HFF-Myc (cell line): ENCODE results near the gene OPCML.

Experiments used
- DNase-seq: peaks from one replicate; pipeline ENCODE4 v3.0.0-alpha.2; 2011; ENCODE audit warnings: low read depth; ENCODE audit errors: extremely low read depth
- H3K4me3 ChIP-seq: replicated peaks from 2 replicates; pipeline ENCODE4 v1.5.1; 2011; ENCODE audit warnings: low read depth, mild to moderate bottlenecking, control low read depth, low read length
- TF ChIP-seq, protein P1 (sequence below): IDR thresholded peaks from 2 replicates; pipeline ENCODE4 v1.5.1; 2012; ENCODE audit warnings: mild to moderate bottlenecking, low read depth, low read length, control low read depth; ENCODE audit errors: missing control alignments

OPCML gene

DNA sequence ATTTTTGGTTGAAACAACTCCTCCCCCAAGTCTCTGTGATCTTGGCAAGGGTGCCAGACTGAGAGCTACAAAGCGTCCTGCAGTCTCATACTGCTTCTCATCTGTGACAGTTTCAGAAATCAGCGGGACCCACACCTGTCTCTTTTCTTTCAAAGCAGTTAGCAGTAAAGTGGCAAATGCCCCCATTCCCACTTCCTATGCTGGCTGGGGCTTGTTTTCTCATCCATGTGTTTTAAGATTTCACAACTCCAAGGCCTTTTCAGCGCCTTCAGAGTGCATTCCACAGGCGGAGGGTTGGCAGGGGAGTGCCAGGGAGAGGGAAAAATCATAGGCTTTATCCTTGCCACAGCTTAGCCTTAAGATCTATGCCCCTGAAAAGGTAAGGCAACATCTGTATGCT lies 493.5 kb downstream of the OPCML start:
- H3K4me3 ChIP-seq, result no peak overlapping the region
- DNase-seq, result no peak
- TF ChIP-seq, protein P1, sequence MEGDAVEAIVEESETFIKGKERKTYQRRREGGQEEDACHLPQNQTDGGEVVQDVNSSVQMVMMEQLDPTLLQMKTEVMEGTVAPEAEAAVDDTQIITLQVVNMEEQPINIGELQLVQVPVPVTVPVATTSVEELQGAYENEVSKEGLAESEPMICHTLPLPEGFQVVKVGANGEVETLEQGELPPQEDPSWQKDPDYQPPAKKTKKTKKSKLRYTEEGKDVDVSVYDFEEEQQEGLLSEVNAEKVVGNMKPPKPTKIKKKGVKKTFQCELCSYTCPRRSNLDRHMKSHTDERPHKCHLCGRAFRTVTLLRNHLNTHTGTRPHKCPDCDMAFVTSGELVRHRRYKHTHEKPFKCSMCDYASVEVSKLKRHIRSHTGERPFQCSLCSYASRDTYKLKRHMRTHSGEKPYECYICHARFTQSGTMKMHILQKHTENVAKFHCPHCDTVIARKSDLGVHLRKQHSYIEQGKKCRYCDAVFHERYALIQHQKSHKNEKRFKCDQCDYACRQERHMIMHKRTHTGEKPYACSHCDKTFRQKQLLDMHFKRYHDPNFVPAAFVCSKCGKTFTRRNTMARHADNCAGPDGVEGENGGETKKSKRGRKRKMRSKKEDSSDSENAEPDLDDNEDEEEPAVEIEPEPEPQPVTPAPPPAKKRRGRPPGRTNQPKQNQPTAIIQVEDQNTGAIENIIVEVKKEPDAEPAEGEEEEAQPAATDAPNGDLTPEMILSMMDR, result no peak

DNA sequence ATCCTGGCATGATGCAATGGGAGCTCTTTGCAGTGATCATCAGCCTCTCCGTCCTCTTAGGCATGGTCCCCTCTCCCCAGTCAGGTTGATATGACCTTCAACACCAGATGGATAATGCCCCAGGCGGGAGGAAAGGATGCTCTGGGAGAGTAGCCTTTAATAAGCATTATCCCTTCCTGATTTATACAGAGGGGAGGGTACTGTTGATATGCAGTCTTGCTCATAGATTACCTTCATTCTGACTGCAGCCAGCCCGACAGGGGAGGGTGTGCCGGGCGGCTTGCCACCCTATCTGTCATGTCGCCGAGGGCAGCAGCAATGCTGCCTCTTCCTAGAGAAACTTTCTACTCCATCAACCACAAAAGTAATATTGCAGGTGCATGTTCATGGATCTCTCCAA lies 497.4 kb downstream of the OPCML start:
- H3K4me3 ChIP-seq, result no peak overlapping the region
- TF ChIP-seq, protein P1, result no peak
- no peak for DNase-seq

DNA sequence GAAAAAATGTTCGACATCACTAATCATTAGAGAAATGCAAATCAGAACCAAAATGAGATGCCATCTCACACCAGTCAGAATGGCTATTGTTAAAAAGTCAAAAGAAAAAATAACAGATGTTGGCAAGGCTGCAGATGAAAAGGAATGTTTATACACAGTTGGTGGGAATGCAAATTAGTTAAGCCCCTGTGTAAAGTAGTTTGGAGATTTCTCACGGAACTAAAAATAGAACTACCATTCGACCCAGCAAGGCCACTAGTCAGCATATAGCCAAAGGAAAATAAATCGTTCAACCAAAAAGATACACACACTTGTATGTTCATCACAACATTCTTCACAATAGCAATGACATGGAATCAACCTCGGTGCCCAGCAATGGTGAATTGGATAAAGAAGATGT lies 503.2 kb downstream of the OPCML start:
- TF ChIP-seq, protein P1, result no peak
- H3K4me3 ChIP-seq, result no peak overlapping the region
- DNase-seq, result no peak

DNA sequence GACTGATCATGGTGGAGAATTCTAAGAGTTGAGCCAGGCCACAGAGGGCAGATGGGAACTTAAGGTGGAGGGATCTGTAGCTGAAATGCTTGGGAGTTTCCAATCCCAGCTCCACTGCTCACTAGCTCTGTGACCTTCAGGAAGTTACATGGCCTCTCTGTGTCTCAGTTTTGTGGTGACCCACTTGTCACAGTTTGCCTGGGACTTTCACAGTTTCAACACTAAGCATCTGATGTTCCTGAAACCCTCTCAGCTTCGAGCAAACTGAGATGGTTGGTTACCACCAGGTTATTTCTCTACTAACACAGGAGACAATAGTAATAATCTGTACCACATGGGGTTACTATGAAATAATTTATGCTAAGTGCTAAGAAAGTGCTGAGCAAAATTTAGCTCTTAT lies 505.3 kb downstream of the OPCML start:
- DNase-seq, result no peak
- H3K4me3 ChIP-seq, result no peak overlapping the region
- TF ChIP-seq, protein P1, result no peak

DNA sequence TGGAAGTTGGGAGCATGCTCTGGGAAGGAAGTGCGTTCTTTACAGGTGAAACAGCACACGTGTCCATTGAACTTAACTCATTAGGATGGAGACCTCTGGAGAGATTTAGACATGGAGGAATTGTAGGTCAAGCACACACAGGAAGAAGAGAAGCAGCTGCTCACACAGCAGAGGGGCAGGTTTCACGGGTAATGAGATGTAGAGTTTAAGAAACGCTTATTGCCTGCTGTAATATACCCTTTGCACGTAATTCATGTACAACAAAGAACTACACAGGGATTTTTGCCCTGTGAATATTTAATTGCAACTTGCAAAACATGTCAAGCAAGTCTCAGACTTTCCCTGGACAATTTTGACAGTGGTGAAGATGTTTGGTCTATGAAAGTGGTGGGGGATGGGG lies 508.0 kb downstream of the OPCML start:
- H3K4me3 ChIP-seq, result no peak overlapping the region
- TF ChIP-seq, protein P1, result no peak
- no peak for DNase-seq

DNA sequence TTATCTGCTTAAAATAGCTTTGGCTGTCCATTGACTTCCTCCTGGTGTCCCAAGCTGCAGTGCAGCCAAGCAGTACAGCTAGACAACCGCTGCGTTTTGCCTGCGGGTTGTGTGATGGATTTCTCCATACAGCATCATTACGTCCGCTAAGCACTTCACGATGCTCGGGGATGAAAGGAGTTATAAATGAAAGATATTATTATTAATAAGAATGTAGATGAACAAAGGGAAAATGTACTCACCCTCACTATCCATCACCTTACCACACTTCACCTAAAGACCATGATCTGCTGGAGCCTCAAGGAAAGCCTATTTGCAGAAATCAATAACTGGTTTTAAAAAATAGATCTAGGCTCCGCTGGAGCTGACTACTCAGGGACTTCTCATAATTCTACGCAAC lies 509.1 kb downstream of the OPCML start:
- DNase-seq, result no peak
- H3K4me3 ChIP-seq, result no peak overlapping the region
- TF ChIP-seq, protein P1, result no peak

DNA sequence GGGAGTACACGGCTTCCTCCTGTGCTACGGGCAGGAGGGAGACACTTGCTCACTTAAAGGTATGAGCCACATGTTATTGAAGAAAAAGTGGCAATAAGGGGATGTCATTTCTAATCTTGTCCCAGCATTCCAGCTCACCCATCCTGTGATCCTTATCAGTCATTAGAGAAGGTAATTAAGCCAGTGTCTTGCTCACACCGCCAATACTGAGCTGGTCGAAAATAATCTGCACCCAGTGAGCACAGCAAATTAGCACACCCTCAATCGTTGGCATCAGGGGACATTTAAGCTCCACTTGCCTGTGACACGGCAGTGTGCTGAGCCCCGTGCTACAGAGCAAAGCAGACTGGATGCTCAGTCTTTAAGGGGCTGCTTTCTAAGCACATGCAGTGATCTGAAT lies 510.7 kb downstream of the OPCML start:
- H3K4me3 ChIP-seq, result no peak overlapping the region
- TF ChIP-seq, protein P1, result no peak
- no peak for DNase-seq
